Endothelial cell of umbilical vein (primary cell): ENCODE measurements around the gene VAV3. TPM values are rescaled to one million over a fixed set of nuclear protein-coding genes. Genes with fewer than 3 reads are reported as not detected.

Experiments used
- BruUV-seq: library from RNA; stranded (reverse); fragments of 400-500 nt; replicated peaks from 2 replicates; lab custom pipeline; 2021; lab: Mats Ljungman, UMichigan
- CTCF ChIA-PET: fragments of 300-600, 350-600 bp; sonication (Branson Sonifier 250); formaldehyde crosslinking; loops from one replicate; lab custom pipeline; 2021; ENCODE audit warnings: antibody characterized with exemption, inconsistent platforms; lab: Charles Lee
- POLR2A ChIA-PET: fragments of 300-600, 350-600 bp; sonication (Branson Sonifier 250); formaldehyde crosslinking; loops from one replicate; lab custom pipeline; 2021; ENCODE audit warnings: antibody characterized with exemption, inconsistent platforms; lab: Charles Lee
- DNase-seq: peaks from one replicate; pipeline ENCODE4 v3.0.0-alpha.2; 2011; ENCODE audit warnings: low read depth, low spot score
- FAIRE-seq: peaks from 2 replicates; lab custom pipeline; 2011; peaks lifted over from hg19 to GRCh38; lab: Jason Lieb, UNC
- H2AFZ ChIP-seq: 2 replicates; pipeline ENCODE4 v1.6.0; 2012; ENCODE audit warnings: low read depth, low read length, control low read depth, inconsistent platforms
- H3K27ac ChIP-seq: 2 replicates; pipeline ENCODE4 v1.5.1; 2011; ENCODE audit warnings: low read depth, mild to moderate bottlenecking, control low read depth, low read length, moderate library complexity; ENCODE audit not compliant: insufficient read depth
- H3K27me3 ChIP-seq, 2 experiments: 2 replicates each; pipeline versions ENCODE4 v1.6.0 to v1.6.1; 2011; ENCODE audit warnings: low read length in 2 of 2, mixed read lengths in 1 of 2; ENCODE audit not compliant: control insufficient read depth in 2 of 2, insufficient read depth in 2 of 2
- H3K36me3 ChIP-seq, 2 experiments: 2 replicates in 1 of 2; 3 replicates in 1 of 2; pipeline ENCODE4 v1.5.1; 2011; ENCODE audit warnings: low read length in 2 of 2, mild to moderate bottlenecking in 1 of 2, moderate library complexity in 1 of 2; ENCODE audit not compliant: control insufficient read depth in 2 of 2, insufficient read depth in 2 of 2; ENCODE audit errors: extremely low read depth in 1 of 2
- H3K4me1 ChIP-seq: 3 replicates; pipeline ENCODE4 v1.5.1; 2011; ENCODE audit warnings: mild to moderate bottlenecking, low read length; ENCODE audit not compliant: control insufficient read depth, insufficient read depth; ENCODE audit errors: extremely low read depth
- H3K4me2 ChIP-seq: 2 replicates; pipeline ENCODE4 v1.6.1; 2011; ENCODE audit warnings: low read length, control low read depth, mixed read lengths; ENCODE audit not compliant: insufficient read depth
- H3K4me3 ChIP-seq, 3 experiments: fragments of 200-600 bp in 1 of 3; sonication (generic), shearing (Covaris generic) in 1 of 3; replicated peaks in 1 of 3; 2 replicates each; pipeline ENCODE4 v1.5.1; 2011 to 2016; ENCODE audit warnings: control low read depth in 3 of 3, low read length in 3 of 3, mild to moderate bottlenecking in 2 of 3, inconsistent platforms in 1 of 3, low read depth in 1 of 3, moderate library complexity in 1 of 3; ENCODE audit not compliant: insufficient read depth in 1 of 3
- H3K79me2 ChIP-seq: 2 replicates; pipeline ENCODE4 v1.6.0; 2012; ENCODE audit warnings: low read length, inconsistent platforms; ENCODE audit not compliant: control insufficient read depth, insufficient read depth
- H3K9ac ChIP-seq: replicated peaks from 2 replicates; pipeline ENCODE3; 2011; ENCODE audit warnings: low read length, control low read depth; ENCODE audit not compliant: insufficient read depth; ENCODE audit errors: extremely low read depth
- H3K9me1 ChIP-seq: replicated peaks from 3 replicates; pipeline ENCODE4 v1.6.0; 2011; ENCODE audit warnings: mild to moderate bottlenecking, low read length; ENCODE audit not compliant: control insufficient read depth, insufficient read depth; ENCODE audit errors: extremely low read depth
- H3K9me3 ChIP-seq: replicated peaks from 2 replicates; pipeline ENCODE4 v1.5.1; 2012; ENCODE audit warnings: low read length, inconsistent platforms; ENCODE audit not compliant: control insufficient read depth, insufficient read depth
- H4K20me1 ChIP-seq: replicated peaks from 2 replicates; pipeline ENCODE3; 2011; ENCODE audit warnings: mild to moderate bottlenecking, low read length; ENCODE audit not compliant: control insufficient read depth, insufficient read depth; ENCODE audit errors: extremely low read depth
- CTCF ChIP-seq, 2 donors: IDR thresholded peaks; 1 replicate in 1 of 2; 2 replicates in 1 of 2; pipeline ENCODE4 v1.5.1; 2011; ENCODE audit warnings: low read length in 2 of 2, mild to moderate bottlenecking in 2 of 2, moderate library complexity in 2 of 2, control low read depth in 1 of 2, inconsistent platforms in 1 of 2, low read depth in 1 of 2; ENCODE audit not compliant: insufficient read depth in 1 of 2; ENCODE audit errors: extremely low read depth in 1 of 2
- EZH2 ChIP-seq: IDR thresholded peaks from 2 replicates; pipeline ENCODE4 v1.6.1; 2012; ENCODE audit warnings: borderline replicate concordance, low read depth, mild to moderate bottlenecking, moderate library complexity, low read length, inconsistent platforms; ENCODE audit not compliant: severe bottlenecking
- FOS ChIP-seq: IDR thresholded peaks from 2 replicates; pipeline ENCODE4 v1.6.1; 2011; ENCODE audit warnings: mild to moderate bottlenecking, low read length, moderate library complexity, borderline replicate concordance; ENCODE audit not compliant: insufficient read depth
- GATA2 ChIP-seq: IDR thresholded peaks from 2 replicates; pipeline ENCODE4 v1.7.0; 2011; ENCODE audit warnings: low read depth, mild to moderate bottlenecking, moderate library complexity, mixed read lengths, low read length; ENCODE audit not compliant: insufficient read length, insufficient read depth
- JUN ChIP-seq: IDR thresholded peaks from 2 replicates; pipeline ENCODE4 v1.6.1; 2011; ENCODE audit warnings: borderline replicate concordance, low read depth; ENCODE audit not compliant: insufficient read length, insufficient read depth
- MAX ChIP-seq: IDR thresholded peaks from 2 replicates; pipeline ENCODE4 v1.6.1; 2011; ENCODE audit not compliant: insufficient read depth, insufficient read length
- MYC ChIP-seq: IDR thresholded peaks from one replicate; pipeline ENCODE4 v1.6.1; 2011; ENCODE audit warnings: mild to moderate bottlenecking, low read depth, low read length
- POLR2AphosphoS5 ChIP-seq: IDR thresholded peaks from 2 replicates; pipeline ENCODE4 v1.6.1; 2012; ENCODE audit warnings: low read depth, mild to moderate bottlenecking, control low read depth, low read length, moderate library complexity; ENCODE audit not compliant: insufficient read depth
- dilution Hi-C: fragments of 300-500 bp; cut with MboI; formaldehyde crosslinking; loops from one replicate; pipeline ENCODE4 v1.15.0; 2019; ENCODE audit warnings: low sequenced_read_pairs; ENCODE audit not compliant: extremely low pct_ligation_motif_present
- intact Hi-C: fragments of 100-400 bp; cut with micrococcal nuclease; formaldehyde crosslinking; loops from one replicate; pipeline ENCODE4 v1.10.0; 2022
- polyA plus RNA-seq, 4 experiments: library from polyadenylated mRNA; depleted of rRNA in 3 of 4; stranded (reverse) in 3 of 4; unstranded in 1 of 4; fragments of >200 nt; gene quantifications; 2 replicates each; pipeline versions ENCODE4 v1.2.1 to v1.2.3, GENCODE V29; 2011 to 2012; ENCODE audit warnings: missing spikeins in 1 of 4
- total RNA-seq: library from RNA; stranded (reverse); gene quantifications from 2 replicates; pipeline ENCODE4 v1.2.3, GENCODE V29; 2021

VAV3 gene
- total and polyA plus RNA-seq, 2 donors (not counting 3 experiments of a cell fraction or from before 2014, with no cell fraction given) = 0.18 to 1.5 TPM

GRCh38 chr1:107760065-107760464 is 204.9 kb downstream of the VAV3 start:
- H4K20me1 ChIP-seq = no peaks in the 10 kb centered on the region
- ChIA-PET POLR2A (no interaction called here), CTCF (interaction anchor here (1.0 to 1.2 kb wide), 2 partner anchors 10 to 22 kb away, joined by 4 read pairs; no protein-coding TSS in a partner anchor)
- DNase-seq = no peak
- no peak for FAIRE-seq
- no peak overlapping the region for H3K4me3 ChIP-seq
- H3K27ac ChIP-seq = no peak overlapping the region
- H3K4me1 ChIP-seq = no peaks in the 10 kb centered on the region
- no peak overlapping the region for H3K9ac ChIP-seq
- H3K4me2 ChIP-seq = no peak overlapping the region
- H3K9me3 ChIP-seq = no peaks in the 10 kb centered on the region
- dilution Hi-C loops (no loop called here), intact Hi-C loops (no loop called here)
- H3K27me3 ChIP-seq = no peaks in the 10 kb centered on the region
- no peak for TF ChIP-seq MAX
- no peak for TF ChIP-seq POLR2AphosphoS5
- no peak for TF ChIP-seq EZH2
- no peak for TF ChIP-seq JUN
- BruUV-seq = no TSS peak
- H3K79me2 ChIP-seq = no peaks in the 10 kb centered on the region
- no peaks in the 10 kb centered on the region for H3K36me3 ChIP-seq
- H2AFZ ChIP-seq = no peak overlapping the region
- no peaks in the 10 kb centered on the region for H3K9me1 ChIP-seq

GRCh38 chr1:107750364-107750959 is 214.5 kb downstream of the VAV3 start:
- Histone ChIP-seq H3K4me3 (no peak overlapping the region), H4K20me1 (no peaks in the 10 kb centered on the region), H3K9me1 (no peaks in the 10 kb centered on the region), H2AFZ (no peak overlapping the region), H3K9ac (no peak overlapping the region), H3K36me3 (no peaks in the 10 kb centered on the region), H3K4me1 (no peaks in the 10 kb centered on the region), H3K4me2 (no peak overlapping the region), H3K79me2 (no peaks in the 10 kb centered on the region), H3K9me3 (no peaks in the 10 kb centered on the region), H3K27ac (no peak overlapping the region), H3K27me3 (no peaks in the 10 kb centered on the region)
- ChIA-PET POLR2A (no interaction called here), CTCF (interaction anchor here (0.8 to 1.4 kb wide), 6 partner anchors 10 to 474 kb away, joined by 4 to 5 read pairs (median 4); no protein-coding TSS in a partner anchor)
- no TSS peak for BruUV-seq
- intact Hi-C loops (loop anchor here (1.0 kb wide), 2 partner anchors 320 to 473 kb away; no protein-coding TSS in a partner anchor), dilution Hi-C loops (no loop called here)
- FAIRE-seq = peak; percentile 66
- DNase-seq = peak; percentile 42
- TF ChIP-seq FOS (no peak), MYC (no peak), MAX (no peak), CTCF (IDR thresholded peaks at IDR 0.05; ENCODE audit: extremely low read depth in 1 of 2, insufficient read depth in 1 of 2, low read depth in 1 of 2, low read length in 2 of 2) (peak; percentile 57 to 65), GATA2 (no peak), EZH2 (no peak)
